AG04450 (cell line): ENCODE data around the gene MT1A. TPM values are rescaled to one million over a fixed set of nuclear protein-coding genes. Genes with fewer than 3 reads are reported as not detected.
A peak's percentile ranks its signal among the peaks of the same experiment; 100 is the strongest.

Experiments used
- CTCF ChIA-PET: fragments of 300-600, 350-600 bp; formaldehyde crosslinking; extraction: SDS; loops from one replicate; lab custom pipeline; 2022; ENCODE audit warnings: antibody characterized with exemption, inconsistent platforms; lab: Charles Lee
- POLR2A ChIA-PET: fragments of 350-600 bp; formaldehyde crosslinking; extraction: SDS; loops from one replicate; lab custom pipeline; 2021; ENCODE audit warnings: antibody characterized with exemption, inconsistent platforms; lab: Yijun Ruan, JAX
- DNase-seq: peaks from one replicate; pipeline ENCODE4 v3.0.0-alpha.2; 2011; ENCODE audit warnings: low read depth, low spot score
- H3K27ac ChIP-seq: one replicate; pipeline ENCODE4 v1.5.1; 2012; ENCODE audit warnings: low read depth, low read length, control low read depth
- H3K27me3 ChIP-seq: one replicate; pipeline ENCODE4 v1.6.0; 2012; ENCODE audit warnings: low read length; ENCODE audit not compliant: control insufficient read depth, insufficient read depth
- H3K4me3 ChIP-seq: 2 replicates; pipeline ENCODE4 v1.5.1; 2011; ENCODE audit warnings: mild to moderate bottlenecking, low read depth, low read length, control low read depth
- H3K9me3 ChIP-seq: 2 replicates; pipeline ENCODE4 v1.5.1; 2012; ENCODE audit warnings: low read length; ENCODE audit not compliant: control insufficient read depth, insufficient read depth
- CTCF ChIP-seq: IDR thresholded peaks from 2 replicates; pipeline ENCODE4 v1.5.1; 2011; ENCODE audit warnings: low read depth, low read length, control low read depth, inconsistent platforms
- polyA plus RNA-seq: library from polyadenylated mRNA; depleted of rRNA; stranded (reverse); fragments of >200 nt; gene quantifications from 2 replicates; pipeline ENCODE4 v1.2.3, GENCODE V29; 2011

The MT1A gene
- polyA plus RNA-seq, 1 experiment, result 0.66 TPM

- Histone ChIP-seq H3K9me3 (no peaks in the 10 kb centered on the region), H3K27me3 (peaks cover 49% of the 10 kb centered on the region), H3K27ac (no peak overlapping the region), H3K4me3 (peak overlapping the region; percentile 32)
- CTCF ChIA-PET, result no interaction called here
- POLR2A ChIA-PET, result no interaction called here
- no peak for TF ChIP-seq CTCF
- no peak for DNase-seq
Observed at GRCh38 chr16:56631832-56632155, 6.7 kb upstream of the MT1A start.

DNA sequence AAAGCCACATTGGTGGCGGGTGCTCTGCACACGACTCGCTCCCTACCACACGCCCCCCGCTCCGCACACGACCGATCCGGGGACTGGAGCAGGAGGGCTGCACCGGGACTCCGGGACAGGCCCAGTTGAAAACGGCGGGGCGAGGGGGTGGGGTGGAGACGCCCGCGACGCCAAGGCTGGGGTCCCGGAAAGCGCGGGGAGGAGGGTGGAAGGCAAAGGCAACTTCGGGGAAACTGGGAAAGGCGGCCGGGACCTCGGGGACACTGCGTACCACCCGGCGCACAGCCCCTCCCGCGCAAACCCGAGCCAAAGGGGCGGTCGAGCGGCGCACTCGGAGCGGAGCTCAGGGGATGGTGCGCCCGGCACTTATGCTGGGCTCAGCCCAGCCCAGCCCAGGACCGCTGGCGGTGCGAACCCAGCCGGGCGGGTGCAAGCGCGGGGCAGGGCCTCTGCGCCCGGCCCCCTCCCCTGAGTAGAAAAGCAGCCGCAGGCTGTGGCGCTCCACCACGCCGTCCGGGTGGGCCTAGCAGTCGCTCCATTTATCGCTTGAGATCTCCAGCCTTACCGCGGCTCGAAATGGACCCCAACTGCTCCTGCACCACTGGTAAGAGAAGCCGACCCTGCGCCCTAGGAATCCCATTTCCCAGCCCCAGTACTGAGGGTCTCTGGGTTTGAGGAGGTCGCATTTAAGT, 6.2 kb upstream of the MT1A start, which contains the start of gene MT1M:
Gene MT1M (plus strand): TSS at position 504 of the 692 bp plus-strand sequence. CDS start 73 bp downstream, at position 577.
- ChIA-PET CTCF (no interaction called here), POLR2A (no interaction called here)
- H3K4me3 ChIP-seq, result peak within 1 kb of the TSS; percentile 32
- H3K27me3 ChIP-seq, result peaks cover 52% of the 10 kb centered on the region
- DNase-seq, result no peak
- no peak within 1 kb of the TSS for H3K27ac ChIP-seq
- TF ChIP-seq CTCF, result no peak
- H3K9me3 ChIP-seq, result no peaks in the 10 kb centered on the region

GRCh38 chr16:56632848-56633365, 5.6 kb upstream of the MT1A start:
- CTCF ChIA-PET, result no interaction called here
- H3K27me3 ChIP-seq, result peaks cover 56% of the 10 kb centered on the region
- peak overlapping the region; percentile 32; the same call in 1 of the 2 replicates for H3K4me3 ChIP-seq

DNA sequence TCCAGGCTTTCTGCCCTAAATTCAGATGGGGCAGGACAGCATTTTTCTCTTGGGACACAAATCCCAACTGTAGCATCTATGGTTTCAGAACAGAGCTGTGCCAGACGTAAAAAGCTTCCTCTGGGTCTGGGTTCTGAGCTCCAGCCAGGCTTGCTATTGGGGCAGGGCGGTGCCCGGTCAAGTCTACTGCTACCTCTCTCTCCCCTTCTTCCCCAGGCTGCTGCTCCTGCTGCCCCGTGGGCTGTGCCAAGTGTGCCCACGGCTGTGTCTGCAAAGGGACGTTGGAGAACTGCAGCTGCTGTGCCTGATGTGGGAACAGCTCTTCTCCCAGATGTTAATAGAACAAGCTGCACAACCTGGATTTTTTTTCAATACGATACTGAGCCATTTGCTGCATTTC, 4.9 kb upstream of the MT1A start:
- CTCF ChIA-PET, result no interaction called here
- H3K27ac ChIP-seq, result no peak overlapping the region
- H3K9me3 ChIP-seq, result no peaks in the 10 kb centered on the region; the same call in 1 of the 2 replicates
- H3K4me3 ChIP-seq, result no peak overlapping the region
- no peak for TF ChIP-seq CTCF
- POLR2A ChIA-PET, result no interaction called here
- no peak for DNase-seq
- H3K27me3 ChIP-seq, result peaks cover 62% of the 10 kb centered on the region

More at GRCh38 chr16:56632848-56633365, 5.6 kb upstream of the MT1A start:
- TF ChIP-seq CTCF, result no peak
- POLR2A ChIA-PET, result no interaction called here
- no peak for DNase-seq
- Histone ChIP-seq H3K9me3 (no peaks in the 10 kb centered on the region), H3K27ac (no peak overlapping the region)

DNA sequence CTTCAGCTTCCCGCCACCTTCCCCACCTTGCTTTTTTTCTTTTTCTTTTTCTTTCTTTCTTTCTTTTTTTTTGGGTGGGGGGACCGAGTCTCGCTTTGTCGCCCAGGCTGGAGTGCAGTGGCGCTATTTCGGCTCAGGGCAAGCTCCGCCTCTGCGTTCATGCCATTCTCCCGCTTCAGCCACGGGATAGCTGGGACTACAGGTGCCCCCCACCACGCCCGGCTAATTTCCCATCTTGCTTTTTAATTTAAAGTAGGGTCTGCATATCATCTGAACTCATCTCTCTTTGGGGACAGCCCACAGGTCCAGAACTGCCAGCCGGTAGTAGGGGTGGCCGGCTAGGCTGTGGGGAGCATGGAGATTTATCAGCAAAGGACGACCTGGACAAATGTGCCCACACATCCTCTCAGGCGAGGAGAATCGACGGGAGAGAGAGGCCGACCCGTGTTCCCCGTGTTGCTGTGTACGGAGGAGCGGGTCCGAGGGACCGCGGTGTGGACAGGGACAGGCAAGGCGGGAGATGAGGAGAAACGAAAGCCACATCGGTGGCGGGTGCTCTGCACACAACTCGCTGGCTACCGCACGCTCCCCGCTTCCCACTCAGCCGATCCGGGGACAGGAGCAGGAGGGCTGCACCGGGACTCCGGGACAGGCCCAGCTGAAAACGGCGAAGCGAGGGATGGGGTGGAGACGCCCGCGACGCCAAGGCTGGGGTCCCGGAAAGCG, 3.6 kb upstream of the MT1A start:
- Histone ChIP-seq H3K4me3 (peak overlapping the region; percentile 38), H3K9me3 (no peaks in the 10 kb centered on the region; the same call in 1 of the 2 replicates), H3K27me3 (peaks cover 75% of the 10 kb centered on the region), H3K27ac (no peak overlapping the region)
- POLR2A ChIA-PET, result interaction anchor here (3.3 kb wide), 1 partner anchor 9 kb away, joined by 12 read pairs; the partner anchor contains the start of gene MT1E
- no peak for TF ChIP-seq CTCF
- CTCF ChIA-PET, result no interaction called here
- DNase-seq, result no peak
